Bone marrow (tissue), 2 donors: ENCODE measurements around the gene NDUFB4.
"Not testable (repeated sequence)": the region's sequence is repeated elsewhere in the genome, so short reads cannot be mapped to it uniquely, and the experiment has no call there.

Source experiments
- DNase-seq, 2 donors: peaks; one replicate each; lab custom pipeline; 2025; lab: John Stamatoyannopoulos, UW

Gene NDUFB4

DNA sequence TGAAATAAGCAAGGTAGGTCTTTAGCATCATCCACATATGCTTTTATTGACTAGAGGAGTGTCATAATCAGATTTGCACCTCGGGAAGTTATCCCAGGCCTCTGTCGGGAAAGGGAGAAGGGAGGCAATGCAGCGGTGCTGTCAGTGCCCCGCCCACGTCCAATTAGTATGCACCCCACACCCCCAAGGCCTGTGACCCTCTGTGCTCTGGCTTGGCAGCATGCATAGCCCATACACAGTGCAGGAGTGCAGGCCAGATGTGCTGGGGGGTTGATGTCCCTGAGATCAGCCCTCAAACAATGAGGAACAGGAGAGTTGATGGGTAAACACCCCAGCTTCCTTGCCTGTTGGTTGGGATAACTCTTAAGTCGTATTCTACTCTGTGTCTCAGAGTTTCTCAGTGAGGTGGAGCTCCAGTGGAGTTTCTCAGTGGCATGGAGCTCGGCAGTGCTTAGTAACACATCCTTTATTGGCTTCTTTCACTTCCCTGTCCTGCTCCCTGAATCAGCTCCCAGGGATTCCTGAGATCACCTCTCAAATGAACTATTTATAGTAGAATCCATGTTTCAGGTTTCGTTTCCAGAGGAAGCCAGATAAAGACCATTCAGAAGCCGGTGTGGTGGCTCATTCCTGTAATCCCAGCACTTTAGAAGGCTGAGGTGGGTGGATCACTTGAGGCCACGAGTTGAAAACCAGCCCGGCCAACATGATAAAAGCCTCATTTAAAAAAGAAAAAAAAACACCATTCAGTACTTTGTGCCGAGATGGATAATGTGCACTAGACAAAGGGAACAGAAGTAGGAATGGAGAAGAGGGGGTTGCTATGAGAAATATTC, 26.7 kb upstream of the NDUFB4 start:
- no peak for DNase-seq

DNA sequence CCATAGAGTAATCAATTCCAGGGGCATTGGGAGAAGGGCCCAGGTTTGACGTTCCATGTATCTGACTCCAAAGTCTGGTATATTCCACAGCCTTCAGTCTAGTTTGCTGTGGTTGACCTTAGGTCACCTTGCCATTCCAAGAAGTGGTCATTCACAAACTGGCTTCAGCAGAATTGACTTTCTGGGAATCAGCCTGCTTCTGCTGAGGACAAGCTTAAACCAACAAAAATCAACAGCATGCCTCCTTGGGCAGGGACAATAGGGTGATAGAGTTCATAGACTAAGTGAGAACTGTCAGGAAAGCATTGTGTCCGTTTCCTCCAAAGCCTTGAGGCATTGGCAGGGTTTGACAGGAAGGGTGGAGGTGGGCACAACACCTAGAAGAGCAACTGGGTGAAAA, 24.1 kb upstream of the NDUFB4 start:
- no peak for DNase-seq

DNA sequence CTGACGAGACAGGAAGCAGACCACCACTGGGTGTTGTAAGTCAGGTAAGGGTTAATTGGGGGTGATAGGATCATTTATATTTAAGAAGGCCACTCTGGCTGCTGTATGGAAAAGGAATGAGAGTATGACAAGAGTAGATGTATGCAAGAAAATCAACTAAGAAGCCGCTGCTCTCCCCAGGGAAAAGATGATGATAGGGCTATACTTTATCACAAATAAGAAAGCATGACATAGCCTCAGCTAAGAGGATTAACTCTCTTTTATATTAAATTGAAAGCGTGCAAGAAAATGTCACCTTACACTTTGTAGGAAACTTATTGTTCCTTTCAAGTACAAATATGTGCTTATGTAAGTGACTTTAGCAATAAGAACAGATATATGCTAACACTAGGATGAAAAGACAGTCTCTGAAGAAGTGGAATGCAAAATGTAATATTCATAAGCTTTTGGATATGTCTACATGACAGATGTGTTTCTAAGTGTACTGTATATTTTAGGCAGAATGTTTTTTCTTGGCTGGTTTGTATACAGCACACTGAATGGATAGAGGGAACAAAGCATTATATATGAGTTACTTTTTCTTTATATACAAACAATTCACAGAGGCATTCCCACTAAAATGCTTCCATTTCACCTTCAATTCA, 8.7 kb upstream of the NDUFB4 start:
- DNase-seq = no peak

DNA sequence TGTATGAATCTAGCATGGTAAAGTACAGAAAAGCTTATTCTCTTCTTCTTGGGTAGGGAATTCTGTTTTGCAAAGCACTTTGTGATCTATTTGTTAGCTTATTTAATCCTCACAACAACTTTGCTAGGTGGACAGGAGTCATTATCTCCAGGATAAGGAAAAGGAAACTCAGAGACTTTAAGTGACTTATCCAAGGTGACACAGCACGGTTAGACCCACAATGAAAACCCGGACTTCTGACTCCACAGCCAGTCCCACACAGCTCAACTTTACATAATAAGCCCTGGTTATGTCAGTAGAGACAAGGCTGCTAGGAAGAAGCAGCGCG, 384 bp upstream of the NDUFB4 start:
- no peak for DNase-seq

DNA sequence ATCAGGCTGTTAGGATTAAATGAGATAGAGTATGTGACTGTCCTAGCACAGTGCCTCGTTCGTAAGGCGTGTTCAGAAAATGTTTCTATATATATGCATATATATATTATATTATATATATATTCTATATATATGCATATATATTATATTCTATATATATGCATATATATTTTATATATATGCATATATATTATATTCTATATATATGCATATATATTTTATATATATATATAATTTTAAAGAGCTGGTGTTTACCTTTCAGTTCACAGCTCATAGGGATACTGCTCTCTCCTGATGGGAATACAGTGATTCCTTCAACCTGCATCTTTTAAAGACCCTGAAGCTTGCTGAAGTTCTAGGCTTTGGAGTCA, 702 bp downstream of the NDUFB4 start:
- DNase-seq = no peak

DNA sequence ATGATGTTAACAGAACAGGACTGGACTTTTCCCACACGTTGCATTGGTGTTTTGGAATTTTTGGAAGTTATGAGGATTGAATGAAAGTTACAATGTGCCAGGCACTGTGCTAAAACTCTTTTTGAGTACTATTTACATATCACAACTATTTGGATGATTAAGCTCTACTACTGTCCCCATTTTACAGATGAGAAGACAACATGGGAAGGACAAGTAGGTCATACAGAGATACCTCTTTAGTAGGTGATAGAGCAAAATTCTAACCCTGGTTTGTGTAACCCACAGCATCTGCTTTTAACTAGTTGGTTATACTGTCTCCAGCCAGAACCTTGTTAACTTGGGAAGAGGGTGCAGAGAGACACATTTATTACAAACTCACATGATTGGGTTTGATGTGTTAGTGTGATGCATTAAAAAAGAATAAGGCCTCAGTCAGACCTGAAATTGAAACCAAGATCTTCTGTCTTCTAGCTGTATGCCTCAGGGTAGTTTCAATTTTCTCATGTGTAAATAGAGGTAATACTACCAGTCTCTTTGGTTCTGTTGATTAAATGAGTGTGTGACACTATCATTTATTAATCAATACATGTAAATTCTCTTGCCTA, 1.4 kb downstream of the NDUFB4 start:
- DNase-seq = no peak

DNA sequence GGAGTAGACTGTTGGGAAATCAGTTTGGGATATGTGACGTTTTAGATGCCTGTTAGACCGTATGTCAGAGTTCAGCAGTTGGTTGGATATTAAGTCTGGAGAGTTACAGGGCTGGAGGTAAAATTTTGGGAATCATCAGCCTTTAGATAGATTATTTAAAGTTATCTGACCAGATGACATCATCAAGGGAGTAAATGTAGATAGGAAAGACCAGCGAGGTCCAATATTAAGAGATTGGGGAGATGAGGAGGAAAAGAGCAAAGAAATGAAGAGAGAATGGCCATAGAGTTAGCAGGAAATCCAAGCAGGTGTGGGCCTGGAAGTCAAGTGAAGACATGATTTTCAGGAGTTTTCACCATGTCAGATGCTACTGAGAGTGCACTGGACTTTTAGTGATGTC, 3.1 kb downstream of the NDUFB4 start:
- no peak for DNase-seq

DNA sequence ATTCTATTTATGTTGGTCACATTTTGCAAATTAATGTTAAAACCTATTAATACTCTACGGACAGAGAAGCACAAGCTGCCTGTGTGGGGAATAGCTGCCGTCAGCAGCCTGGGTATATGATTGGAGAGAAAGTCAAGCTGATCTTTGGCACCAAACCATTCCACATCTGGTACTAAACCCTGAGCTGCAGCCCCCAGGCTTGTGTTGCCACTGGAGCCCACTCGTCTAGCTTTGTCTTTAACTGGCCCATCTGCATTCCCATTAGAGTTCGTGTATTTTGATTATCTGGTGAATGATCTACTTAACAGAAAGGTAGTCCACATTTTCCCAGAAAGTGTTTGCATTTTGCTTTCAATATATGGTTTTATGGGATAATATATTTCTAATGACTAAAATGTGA, 5.4 kb downstream of the NDUFB4 start:
- no peak for DNase-seq

DNA sequence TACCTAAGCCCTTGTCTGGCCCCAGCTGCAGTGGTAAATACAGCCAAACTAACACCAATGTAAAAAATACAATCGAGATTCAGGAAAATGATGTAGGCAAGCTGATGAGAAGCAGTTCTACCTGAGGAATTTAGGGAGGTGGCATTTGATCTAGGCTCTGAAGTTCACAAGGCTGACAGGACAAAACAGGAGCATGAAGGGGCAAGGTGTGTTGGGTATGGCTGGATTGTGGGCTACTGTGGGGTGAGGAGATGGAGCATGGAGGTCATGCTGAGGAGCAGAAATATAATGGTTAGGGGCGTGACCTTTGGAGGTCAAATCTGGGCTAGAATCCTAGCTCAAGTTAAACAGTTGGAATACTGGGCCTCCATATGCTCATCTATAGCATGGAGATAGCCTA, 6.5 kb downstream of the NDUFB4 start:
- DNase-seq = no peak

DNA sequence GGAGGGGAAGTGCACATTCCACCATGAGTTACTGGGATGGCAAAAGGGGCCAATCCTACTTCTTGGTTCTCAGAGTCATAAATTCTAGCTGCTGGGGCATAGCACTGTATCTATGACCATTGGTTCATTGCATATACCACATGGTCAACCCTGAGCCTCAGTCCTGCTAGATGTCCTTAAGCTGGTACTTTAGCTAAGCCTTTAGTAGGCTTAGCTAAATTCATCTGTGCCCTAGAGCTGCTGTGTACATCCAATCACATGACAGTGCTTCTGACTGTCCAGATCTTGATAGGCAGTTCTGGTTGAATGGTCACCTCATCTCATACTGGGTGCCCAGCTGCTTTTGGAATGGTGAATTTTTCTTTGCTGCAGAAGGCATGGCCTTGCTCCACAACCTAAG, 8.2 kb downstream of the NDUFB4 start:
- no peak for DNase-seq

DNA sequence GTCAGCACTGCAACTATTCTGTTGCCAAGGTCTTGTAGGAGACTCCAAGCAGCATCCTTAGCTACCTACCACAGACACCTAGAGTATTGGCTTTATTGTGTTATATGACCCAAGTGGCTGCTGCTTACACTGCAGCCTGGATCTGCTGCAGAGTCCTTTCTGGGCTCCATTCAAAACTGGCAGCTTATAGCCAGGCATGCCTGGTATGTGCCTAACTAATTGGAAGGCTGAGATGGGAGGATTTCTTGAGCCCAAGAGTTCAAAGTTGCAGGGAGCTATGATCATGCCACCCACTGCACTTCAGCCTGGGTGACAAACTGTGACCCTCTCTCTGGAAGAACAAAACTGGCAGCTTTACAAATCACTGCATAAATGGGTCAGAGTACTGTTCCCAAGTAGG, 8.6 kb downstream of the NDUFB4 start:
- DNase-seq = no peak

DNA sequence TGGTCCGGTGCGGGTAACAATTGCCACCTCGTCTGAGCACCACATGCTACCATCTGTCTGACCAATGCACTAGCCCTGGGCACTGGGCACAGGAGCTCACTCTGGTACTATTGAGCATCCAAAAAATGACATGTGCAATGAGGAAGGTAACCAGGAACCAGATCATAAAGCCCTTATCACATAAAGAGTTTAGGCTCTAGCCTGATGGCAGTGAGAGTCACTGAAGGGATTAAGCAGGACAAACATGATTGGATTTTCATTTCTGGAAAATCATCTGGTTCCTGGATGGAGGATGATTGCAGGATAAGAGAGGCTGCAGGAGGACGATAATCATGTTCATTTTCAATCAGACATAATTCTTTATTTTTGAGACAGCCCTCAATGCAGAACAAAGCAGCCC, 12.4 kb downstream of the NDUFB4 start:
- no peak for DNase-seq

DNA sequence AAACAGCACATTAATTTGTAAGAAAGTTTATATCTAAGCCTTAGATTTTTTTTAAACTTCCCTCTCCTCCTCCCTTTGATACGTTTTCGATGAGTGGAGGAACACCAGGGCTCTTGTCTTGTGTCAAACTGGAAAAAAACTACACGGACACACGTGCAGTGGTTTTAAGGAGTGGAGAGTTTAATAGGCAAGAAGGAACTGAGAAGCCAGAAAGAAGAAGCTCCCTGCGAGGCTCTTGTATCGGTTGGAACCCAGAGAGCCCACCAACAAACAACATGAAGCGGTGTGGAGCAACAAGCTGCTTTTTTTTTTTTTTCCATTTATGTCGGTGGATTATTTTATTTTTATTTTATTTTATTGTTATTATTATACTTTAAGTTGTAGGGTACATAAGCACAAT, 18.6 kb downstream of the NDUFB4 start:
- DNase-seq = no peak

DNA sequence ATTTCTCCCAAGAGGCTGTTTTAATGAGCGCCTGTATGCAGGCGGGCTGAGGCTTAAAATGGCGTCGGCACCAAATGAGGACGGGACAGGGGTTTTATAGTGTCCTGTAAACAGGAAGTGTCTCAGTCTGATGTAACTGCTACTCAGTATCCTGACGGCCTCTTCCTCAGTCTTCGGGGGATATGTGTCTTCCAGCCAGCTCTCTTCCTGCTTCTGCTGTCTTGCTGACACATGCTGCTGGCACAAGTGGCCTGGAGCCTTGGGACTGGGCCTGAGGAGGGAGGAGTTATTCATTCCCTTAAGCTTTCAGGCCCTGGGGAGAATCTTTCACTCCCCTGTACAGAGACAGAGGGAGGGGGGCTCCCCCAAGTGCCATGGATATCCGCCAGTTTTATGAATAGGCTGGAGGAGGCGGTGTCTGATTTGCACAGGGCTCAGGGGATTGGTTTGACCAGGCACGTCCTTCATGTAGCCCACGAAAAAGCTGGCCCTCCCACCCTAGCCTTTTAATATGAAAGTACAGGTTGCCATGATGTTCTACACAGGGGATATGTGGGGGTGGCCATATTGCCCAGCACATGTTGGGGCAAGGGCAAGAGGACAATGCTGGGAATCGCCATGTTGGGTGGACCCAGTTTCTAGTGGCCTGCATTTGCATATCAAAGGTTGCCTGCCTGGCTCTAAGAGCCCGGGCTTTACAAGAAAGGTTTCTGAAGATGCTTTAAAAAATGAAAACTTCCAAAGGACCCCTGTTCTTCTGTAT, 19.9 kb downstream of the NDUFB4 start:
- DNase-seq = peak in 1 of 2 donors; percentile 8

DNA sequence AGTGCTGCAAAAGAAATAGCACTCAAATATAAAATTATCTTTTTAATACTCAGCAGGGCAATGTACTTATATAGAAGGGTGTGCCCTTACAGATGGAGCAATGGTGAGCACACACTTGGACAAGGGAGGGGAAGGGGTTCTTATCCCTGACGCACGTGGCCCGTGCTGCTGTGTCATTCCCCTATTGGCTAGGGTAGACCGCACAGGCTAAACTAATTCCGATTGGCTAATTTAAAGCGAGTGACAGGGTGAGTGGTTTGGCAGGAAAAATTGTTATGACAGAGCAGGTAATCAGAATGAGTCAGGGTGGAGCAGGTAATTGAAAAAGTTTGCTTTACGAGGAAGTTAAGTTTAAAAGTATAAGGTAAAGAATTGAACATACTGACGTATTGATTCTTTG, 20.6 kb downstream of the NDUFB4 start:
- DNase-seq = not testable (repeated sequence)

DNA sequence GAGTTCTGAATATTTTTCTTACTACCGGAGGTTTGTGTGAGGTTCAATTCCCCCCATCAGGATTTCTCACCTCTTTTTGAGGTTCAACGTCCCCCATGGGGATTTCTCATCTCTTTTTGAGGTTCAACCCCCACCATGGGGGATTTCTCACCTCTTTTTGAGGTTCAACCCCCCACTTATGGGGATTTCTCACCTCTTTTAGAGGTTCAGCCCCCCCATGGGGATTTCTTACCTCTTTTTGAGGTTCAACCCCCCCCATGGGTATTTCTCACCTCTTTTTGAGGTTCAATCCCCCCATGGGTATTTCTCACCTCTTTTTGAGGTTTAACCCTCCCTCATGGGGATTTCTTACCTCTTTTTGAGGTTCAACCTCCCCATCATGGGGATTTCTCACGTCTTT, 26.3 kb downstream of the NDUFB4 start:
- no peak for DNase-seq

DNA sequence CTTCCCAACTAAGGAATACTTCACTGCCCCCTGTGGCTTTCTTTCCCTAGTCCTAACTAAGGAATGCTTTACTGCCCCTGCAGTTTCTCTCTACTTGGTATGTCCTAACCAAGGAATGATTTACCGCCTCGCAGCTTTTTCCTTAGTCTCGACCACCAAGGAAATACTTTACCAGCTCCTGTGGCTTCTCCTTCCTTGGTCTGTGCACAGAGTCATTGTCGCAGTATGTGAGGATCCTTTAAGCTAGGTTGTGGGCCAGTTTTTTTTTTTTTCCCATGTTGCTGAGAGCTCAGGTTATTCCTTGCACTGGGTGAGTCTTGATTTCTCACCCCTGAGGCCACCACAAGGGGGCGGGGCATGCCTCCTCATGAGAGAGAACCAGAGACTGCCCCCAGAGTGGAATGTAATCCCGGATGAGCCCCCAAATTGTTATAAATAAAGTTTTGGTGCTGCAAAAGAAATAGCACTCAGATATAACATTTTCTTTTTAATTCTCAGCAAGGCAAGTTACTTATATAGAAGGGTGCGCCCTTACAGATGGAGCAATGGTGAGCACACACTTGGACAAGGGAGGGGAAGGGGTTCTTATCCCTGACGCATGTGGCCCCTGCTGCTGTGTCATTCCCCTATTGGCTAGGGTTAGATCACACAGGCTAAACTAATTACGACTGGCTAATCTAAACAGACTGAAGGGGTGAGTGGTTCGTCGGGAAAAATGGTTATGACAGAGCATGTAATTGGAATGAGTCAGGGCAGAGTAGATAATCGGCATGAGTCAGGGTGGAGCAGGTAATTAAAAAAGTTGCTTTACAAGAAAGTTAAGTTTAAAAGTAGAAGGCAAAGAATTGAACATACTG, 27.0 kb downstream of the NDUFB4 start:
- DNase-seq = no peak

DNA sequence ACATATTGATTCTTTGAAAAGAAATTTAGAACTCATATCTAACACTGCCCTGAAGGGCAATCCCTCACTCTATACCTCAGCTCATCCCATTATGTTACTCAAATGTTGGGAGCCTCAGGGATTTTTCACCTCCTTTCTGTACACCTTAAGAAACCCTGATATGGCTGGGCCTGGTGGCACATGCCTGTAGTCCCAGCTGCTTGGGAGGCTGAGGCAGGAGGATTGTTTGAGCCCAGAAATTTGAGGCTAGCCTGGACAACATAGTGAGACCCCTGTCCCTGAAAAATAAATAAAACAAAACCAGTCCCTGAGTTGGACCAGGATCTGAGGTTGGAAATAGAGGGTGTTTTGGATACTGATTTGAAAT, 27.6 kb downstream of the NDUFB4 start:
- no peak for DNase-seq

DNA sequence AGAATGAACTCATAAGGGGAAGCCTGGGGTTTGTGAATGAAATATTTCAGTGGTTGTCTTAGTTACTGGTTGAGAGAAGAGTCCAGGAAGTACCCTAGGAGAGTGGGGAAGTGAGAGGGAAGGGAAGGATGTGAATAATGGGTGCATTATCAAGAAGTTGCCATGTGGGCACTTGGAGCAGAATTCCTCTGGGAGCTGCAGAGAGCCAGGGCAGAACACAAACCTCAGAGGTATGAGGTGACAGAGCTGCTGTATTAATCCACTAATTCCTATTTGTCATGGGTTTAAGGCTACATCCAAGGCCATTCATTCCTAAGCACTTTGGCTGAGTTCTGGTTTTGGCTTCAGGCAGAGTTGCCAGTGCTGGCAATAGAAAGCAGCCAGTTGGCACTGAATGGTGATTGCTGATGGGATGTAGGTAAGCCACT, 29.0 kb downstream of the NDUFB4 start:
- DNase-seq = no peak

DNA sequence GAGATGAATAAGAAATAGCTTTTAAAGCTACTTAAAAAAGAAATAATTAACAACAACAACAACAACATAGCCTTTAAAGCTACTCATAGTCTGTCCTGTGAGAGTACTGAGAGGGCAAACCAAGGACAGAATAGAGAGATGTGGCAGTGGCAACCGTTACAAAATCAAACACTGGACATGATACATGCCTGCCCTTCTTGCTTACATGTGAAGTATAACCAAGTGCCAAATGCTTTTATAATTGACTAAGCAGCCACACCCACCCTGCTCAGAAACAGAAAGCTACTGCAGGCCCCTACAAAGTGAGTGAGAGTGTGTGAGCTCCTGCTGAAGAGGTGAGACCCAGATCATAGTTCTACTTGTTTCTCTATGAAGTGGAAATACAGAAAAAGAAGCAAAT, 38.4 kb downstream of the NDUFB4 start:
- DNase-seq = no peak

DNA sequence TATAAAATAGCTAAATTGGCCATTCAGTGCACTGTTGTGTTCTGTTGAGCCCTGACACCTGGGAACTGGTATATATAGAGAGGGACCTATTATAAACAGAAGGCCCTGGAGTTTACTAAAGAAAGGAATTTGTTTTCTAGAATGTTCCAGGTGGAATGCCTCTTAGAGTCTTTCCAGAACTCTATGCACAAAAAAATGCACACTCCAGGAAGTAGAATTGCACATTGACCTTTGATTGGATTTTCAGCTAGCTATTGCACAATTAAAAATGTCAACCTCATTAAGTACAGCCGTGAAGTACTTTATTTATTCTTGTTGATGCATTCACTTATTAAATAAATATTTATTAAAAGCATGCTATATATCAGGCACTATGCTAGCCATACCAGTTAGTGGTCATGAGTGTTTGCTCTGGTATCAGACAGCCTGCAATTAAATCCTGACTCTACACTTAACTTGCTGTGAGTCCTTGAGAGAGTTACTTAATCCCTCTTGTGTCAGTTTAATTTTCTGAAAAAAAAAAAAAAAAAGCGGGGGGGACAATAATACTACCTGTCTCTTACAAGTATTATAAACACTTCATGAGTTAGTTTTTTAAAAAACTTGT, 40.8 kb downstream of the NDUFB4 start:
- no peak for DNase-seq
